Calu3 (cell line): ENCODE data around the gene PARL. TPM values are rescaled to one million over a fixed set of nuclear protein-coding genes. Genes with fewer than 3 reads are reported as not detected.

ENCODE experiments used
- BruUV-seq: library from RNA; stranded (reverse); fragments of 400-500 nt; replicated peaks from 2 replicates; lab custom pipeline; 2021; lab: Mats Ljungman, UMichigan
- CTCF ChIA-PET: fragments of 300-600 bp; sonication (Branson Sonifier 250); formaldehyde crosslinking; loops from one replicate; lab custom pipeline; 2022; ENCODE audit warnings: antibody characterized with exemption; lab: Charles Lee
- DNase-seq: peaks from one replicate; pipeline ENCODE4 v3.0.0; 2022
- H3K27ac Mint-ChIP-seq: one replicate; pipeline ENCODE4 v1.8.0; 2022; ENCODE audit warnings: mixed read lengths; ENCODE audit not compliant: unreplicated experiment
- H3K27me3 Mint-ChIP-seq: one replicate; pipeline ENCODE4 v1.8.0; 2022; ENCODE audit warnings: mixed read lengths; ENCODE audit not compliant: unreplicated experiment
- H3K36me3 Mint-ChIP-seq: one replicate; pipeline ENCODE4 v1.8.0; 2022; ENCODE audit warnings: mild to moderate bottlenecking, moderate library complexity, mixed read lengths; ENCODE audit not compliant: insufficient read depth, unreplicated experiment
- H3K4me1 Mint-ChIP-seq: one replicate; pipeline ENCODE4 v1.8.0; 2022; ENCODE audit warnings: mild to moderate bottlenecking, low read depth, mixed read lengths; ENCODE audit not compliant: unreplicated experiment
- H3K4me3 Mint-ChIP-seq: one replicate; pipeline ENCODE4 v1.8.0; 2022; ENCODE audit warnings: mild to moderate bottlenecking, low read depth, moderate library complexity, mixed read lengths; ENCODE audit not compliant: unreplicated experiment
- H3K9me3 Mint-ChIP-seq: one replicate; pipeline ENCODE4 v1.8.0; 2022; ENCODE audit warnings: low read depth, mixed read lengths; ENCODE audit not compliant: unreplicated experiment
- CTCF ChIP-seq: fragments of 200-600 bp; IDR thresholded peaks from one replicate; pipeline ENCODE4 v1.8.0; 2022; ENCODE audit warnings: antibody characterized with exemption; ENCODE audit not compliant: unreplicated experiment
- intact Hi-C: fragments of 100-400 bp; cut with micrococcal nuclease; formaldehyde crosslinking; loops from one replicate; pipeline ENCODE4 v1.10.0; 2022; ENCODE audit not compliant: unreplicated experiment
- total RNA-seq: library from RNA; stranded (reverse); gene quantifications from 2 replicates; pipeline ENCODE4 v1.2.3, GENCODE V29; 2022

The PARL gene
- total RNA-seq, 1 experiment from 2014 or later, result 80.4 TPM

DNA sequence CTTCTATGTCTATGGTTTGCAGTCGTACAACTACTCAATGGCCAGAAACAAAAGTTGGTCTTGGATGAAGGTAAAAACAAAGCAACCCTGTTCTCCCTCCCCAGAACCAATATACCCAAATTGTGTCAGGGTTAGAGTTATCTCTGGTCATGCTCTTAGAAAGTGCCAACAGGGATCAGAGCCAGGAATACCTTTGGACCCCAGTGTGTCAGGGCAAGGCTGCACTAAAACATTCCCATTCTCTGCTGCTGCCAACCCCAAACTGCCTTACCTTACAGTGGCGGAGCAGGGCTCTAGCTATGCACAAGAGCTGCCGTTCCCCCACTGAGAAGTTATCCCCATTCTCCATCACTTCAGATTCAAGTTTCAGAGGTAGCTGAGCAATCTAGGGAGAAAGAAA, 42.4 kb upstream of the PARL start:
- CTCF ChIA-PET, result interaction anchor here (0.6 kb wide), 1 partner anchor 1625 kb away, joined by 12 read pairs; the partner anchor contains the start of gene LIPH
- Mint-ChIP-seq H3K27me3 (no peaks in the 10 kb centered on the region), H3K36me3 (no peaks in the 10 kb centered on the region), H3K4me3 (no peak overlapping the region), H3K27ac (no peak overlapping the region), H3K4me1 (peaks cover 13% of the 10 kb centered on the region), H3K9me3 (no peaks in the 10 kb centered on the region)
- no peak for DNase-seq
- TF ChIP-seq CTCF, result no peak
- no TSS peak for BruUV-seq
- intact Hi-C loops, result no loop called here

DNA sequence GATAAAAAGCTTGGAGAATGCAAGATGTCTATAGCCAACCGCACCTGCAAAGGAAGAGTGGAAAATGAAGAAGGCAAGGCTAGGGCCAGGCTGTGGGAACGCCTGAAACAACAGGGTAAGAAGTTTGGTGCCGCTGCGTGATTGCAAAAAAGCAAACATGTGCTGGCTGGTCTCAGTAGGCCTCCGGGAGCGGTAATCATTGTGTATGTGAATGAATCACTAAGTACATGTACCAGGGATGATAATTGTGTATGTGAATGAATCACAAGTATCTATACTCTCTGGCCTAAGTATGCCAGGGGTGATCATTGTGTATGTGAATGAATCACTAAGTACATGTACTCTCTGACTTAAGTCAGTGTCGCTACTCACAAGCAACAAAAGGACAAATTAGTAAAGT, 40.3 kb upstream of the PARL start:
- intact Hi-C loops, result no loop called here
- Mint-ChIP-seq H3K27ac (no peak overlapping the region), H3K27me3 (no peaks in the 10 kb centered on the region), H3K9me3 (no peaks in the 10 kb centered on the region), H3K36me3 (no peaks in the 10 kb centered on the region), H3K4me3 (no peak overlapping the region), H3K4me1 (peaks cover 7% of the 10 kb centered on the region)
- no peak for TF ChIP-seq CTCF
- no peak for DNase-seq
- CTCF ChIA-PET, result no interaction called here
- BruUV-seq, result no TSS peak

GRCh38 chr3:183924543-183924942, 39.9 kb upstream of the PARL start:
- H3K9me3 Mint-ChIP-seq, result no peaks in the 10 kb centered on the region
- CTCF ChIA-PET, result no interaction called here
- H3K4me3 Mint-ChIP-seq, result no peak overlapping the region
- H3K4me1 Mint-ChIP-seq, result peaks cover 2% of the 10 kb centered on the region
- no TSS peak for BruUV-seq
- TF ChIP-seq CTCF, result no peak
- intact Hi-C loops, result no loop called here
- no peaks in the 10 kb centered on the region for H3K27me3 Mint-ChIP-seq
- H3K36me3 Mint-ChIP-seq, result no peaks in the 10 kb centered on the region
- DNase-seq, result no peak
- H3K27ac Mint-ChIP-seq, result no peak overlapping the region

GRCh38 chr3:183922421-183922820, 37.7 kb upstream of the PARL start:
- Mint-ChIP-seq H3K4me3 (no peak overlapping the region), H3K27ac (no peak overlapping the region), H3K9me3 (no peaks in the 10 kb centered on the region), H3K4me1 (no peaks in the 10 kb centered on the region), H3K27me3 (no peaks in the 10 kb centered on the region), H3K36me3 (no peaks in the 10 kb centered on the region)
- intact Hi-C loops, result no loop called here
- CTCF ChIA-PET, result no interaction called here
- no peak for TF ChIP-seq CTCF
- DNase-seq, result no peak
- BruUV-seq, result no TSS peak

DNA sequence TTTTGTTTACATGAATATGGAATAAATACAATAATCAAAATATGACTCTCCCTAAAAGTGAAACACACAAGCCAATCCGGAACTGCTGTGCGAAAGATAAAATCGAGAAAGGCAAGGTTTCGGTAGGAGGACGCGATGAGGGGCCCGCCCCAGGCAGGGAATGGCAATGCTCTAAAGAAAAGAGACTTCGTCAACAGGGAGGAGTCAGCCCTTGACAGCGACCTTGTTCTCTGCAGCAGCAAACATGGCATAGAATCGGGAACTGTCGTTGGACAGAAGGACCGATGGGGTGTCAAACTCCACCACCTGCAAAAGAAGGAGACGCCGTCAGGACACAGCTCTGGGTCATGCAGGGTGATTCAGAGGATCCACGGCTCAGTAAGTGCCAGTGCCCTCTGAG, 36.4 kb upstream of the PARL start:
- CTCF ChIA-PET, result no interaction called here
- no peak overlapping the region for H3K4me3 Mint-ChIP-seq
- intact Hi-C loops, result no loop called here
- no peaks in the 10 kb centered on the region for H3K9me3 Mint-ChIP-seq
- BruUV-seq, result no TSS peak
- H3K27me3 Mint-ChIP-seq, result no peaks in the 10 kb centered on the region
- H3K4me1 Mint-ChIP-seq, result no peaks in the 10 kb centered on the region
- no peak for TF ChIP-seq CTCF
- no peak for DNase-seq
- H3K27ac Mint-ChIP-seq, result no peak overlapping the region
- H3K36me3 Mint-ChIP-seq, result no peaks in the 10 kb centered on the region
